NCI-H1105 (cell line): ENCODE data around the gene MARK2.
"Not testable (repeated sequence)": the region's sequence is repeated elsewhere in the genome, so short reads cannot be mapped to it uniquely, and the experiment has no call there.

Source experiments
- DNase-seq: peaks from one replicate; lab custom pipeline; 2025; lab: John Stamatoyannopoulos, UW

MARK2 gene

DNA sequence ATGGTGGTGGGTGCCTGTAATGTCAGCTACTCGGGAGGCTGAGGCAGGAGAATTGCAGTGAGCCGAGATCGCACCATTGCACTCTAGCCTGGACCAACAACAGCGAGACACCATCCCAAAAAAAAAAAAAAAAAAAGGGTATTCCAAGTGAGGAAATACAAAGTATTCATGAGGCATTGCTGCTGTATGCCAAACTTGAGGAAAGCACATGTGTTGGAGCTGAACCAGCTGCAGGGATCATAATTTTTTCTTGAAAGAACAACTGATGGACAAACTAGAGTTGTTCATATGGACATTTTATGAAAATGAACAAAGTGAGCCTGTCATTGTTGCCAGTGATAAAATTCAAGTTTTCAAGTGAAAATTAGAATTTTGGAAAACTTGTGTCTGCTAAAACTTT is 15.8 kb downstream of the MARK2 start:
- DNase-seq = no peak

DNA sequence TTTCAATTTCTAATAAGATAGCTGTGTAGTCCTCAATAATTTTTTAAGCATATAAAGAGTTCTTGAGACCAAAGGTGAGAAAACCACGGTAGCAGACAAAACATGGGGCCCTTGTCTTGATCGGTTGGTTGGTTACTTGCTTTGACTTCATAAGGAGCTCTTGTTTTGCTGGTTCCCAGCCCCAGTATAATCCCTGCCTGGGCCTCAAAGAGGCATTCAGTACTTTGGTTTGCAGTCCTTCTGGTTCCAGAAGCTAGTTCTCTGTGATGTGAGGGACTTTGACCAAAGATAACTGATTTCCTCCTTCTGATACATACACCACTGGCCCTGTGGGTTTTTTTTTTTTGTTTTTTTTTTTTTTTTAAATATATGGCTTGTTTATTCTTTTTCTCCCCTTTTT is 17.1 kb downstream of the MARK2 start:
- no peak for DNase-seq

DNA sequence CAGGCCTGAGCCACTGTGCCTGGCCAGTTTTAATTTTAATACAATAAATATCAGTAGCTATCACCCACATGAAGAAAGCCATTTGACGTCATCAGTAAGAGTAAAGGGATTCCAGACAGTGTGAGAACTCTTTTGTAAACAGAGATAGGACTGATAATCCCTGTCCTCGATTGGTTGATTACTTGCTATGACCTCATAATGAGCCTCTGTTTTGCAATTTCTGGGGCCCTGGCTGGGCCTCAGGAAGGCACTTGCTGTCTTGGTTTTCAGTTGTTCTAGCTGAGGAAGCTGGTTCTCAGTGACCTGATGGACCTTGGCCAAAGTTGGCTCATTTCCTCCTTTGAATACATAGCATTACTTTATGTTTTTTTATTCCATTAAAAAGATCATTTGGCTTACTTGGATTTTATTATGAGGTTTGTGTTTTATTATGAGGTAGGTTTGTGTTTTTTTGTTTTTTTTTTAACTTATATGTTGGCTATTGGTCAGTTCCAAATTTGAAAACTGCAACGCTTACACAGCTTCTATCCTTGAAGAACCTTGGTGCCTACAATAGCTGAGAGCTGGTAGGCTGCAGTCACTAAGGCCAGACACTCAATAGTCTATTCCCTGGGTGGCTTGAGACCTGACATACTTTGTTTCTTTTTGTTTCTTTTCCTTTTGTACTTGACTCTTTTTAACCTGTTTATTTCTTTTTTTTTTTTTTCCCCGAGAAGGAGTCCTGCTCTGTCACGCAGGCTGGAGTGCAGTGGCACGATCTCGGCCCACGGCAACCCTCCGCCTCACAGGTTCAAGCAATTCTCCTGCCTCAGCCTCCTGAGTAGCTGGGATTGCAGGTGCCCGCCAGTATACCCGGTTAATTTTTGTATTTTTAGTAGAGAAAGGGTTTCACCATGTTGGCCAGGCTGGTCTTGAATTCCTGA is 20.0 kb downstream of the MARK2 start:
- no peak for DNase-seq

DNA sequence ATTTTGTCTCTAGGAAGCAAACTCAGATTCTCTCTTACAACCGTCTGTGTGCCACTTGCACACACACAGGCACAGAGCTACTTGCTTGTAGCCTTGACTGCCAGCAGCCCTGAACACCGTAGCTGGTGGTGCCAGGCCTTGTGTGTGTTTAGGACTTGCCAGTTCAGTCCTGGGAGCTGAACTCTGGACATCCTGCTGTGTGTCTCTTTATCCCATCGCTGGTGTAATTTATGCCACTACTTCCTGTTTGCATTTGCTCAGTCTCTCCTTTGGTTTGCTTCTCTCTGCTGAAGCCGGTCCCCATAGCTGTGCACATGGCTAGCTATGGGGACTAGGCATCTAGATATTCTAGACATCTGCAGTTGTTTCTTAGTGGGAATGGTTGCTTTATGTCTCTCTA is 24.0 kb downstream of the MARK2 start:
- DNase-seq = no peak

DNA sequence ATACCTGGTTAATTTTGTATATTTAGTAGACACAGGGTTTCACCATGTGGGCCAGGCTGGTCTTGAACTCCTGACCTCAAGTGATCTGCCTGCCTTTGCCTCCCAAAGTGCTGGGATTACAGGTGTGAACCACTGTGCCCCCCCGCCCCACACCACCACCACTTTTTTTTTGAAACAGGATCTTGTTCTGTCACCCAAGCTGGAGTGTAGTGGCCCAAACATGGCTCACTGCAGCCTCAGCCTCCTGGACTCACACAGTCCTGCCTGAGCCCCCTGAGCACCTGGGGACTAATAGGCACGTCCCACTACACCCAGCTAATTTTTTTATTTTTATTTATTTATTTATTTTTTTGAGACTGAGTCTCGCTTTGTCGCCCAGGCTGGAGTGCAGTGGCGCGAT is 24.7 kb downstream of the MARK2 start:
- DNase-seq = not testable (repeated sequence)

DNA sequence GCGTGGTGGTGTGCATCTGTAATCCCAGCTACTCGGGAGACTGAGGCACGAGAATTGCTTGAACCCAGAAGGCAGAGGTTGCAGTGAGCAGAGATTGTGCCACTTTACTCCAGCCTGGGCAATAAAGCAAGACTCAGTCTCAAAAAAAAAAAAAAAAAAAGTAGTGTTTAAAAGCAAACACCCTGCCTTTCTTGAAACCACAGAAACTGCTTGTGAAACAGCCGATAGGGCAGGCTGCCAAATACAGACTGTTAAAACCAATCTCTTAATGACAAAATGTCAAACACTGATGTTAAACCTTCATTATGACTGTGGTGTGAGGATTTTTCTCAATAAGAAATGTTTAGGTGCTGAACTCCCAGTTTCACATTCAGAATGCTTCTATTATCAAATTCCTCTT is 27.3 kb downstream of the MARK2 start:
- no peak for DNase-seq

DNA sequence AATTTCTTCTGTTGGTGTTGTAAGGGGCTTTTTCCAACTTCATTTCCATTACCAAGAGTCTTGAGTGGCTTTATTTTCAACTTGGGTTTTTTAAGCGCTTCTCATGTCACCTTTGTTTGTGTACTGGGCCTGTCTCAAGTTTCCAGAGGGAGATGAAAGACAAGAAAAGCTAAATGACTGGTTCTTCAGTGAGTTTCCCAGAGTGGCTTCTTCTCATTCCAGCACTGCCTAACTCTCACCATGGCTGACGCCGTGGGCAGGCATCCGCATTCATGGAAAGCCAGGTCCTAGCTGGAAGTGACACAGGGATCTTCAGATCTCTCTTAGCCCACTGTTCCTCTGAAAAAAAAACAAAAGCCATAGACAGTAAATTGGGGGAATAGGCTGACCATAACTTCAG is 28.6 kb downstream of the MARK2 start:
- no peak for DNase-seq

DNA sequence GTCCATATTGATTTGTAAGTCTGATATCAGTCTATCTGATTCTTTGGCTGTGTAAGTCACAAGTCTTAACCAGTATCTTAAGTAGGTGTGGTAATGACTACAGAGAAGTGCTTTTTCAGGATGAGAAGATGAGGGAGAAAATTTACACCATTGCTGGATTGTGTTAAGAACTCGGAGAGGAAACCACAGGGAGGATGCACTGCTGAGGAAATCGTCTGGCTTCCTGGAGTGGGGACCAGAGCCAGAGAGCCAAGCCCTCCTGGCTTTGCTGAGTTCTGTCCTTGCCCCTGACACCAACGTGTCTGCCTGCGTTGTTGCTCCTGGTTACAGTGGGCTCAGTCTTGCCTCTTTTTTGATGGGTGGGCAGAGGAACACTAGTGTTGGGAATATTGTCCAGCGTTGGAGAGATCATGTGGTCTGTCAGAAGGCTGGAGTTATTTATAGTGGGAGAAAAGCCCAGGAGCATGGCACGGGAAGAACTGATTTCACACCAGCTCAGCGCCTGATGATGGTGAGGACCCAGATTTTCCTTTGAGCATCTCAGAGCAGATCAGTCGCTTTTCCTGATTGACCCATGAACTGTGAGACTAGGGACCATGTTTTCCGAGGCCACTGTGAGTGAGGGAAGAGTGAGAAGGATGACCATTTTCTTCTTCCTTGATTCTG is 29.6 kb downstream of the MARK2 start:
- DNase-seq = no peak

DNA sequence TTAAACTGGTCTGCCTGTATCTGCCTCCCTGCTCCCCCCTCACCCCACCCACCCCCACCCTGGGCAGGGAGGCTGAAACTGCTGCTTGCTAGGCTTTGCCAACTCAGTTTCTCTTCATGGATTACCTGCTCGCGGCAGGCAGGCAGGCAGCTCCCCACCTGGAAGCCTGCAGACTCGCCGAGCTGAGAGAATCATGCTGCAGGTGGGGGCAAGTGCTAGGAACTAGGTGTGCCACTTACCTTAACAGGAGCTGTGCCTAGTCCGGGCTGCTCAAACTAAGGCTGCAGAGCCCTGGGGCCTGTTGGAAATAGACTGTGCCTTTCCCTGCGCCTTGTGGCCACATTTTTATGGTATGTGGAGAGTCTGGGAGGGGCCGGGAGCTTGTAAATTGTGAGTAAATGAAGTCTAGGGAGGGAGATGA is 30.3 kb downstream of the MARK2 start:
- no peak for DNase-seq

DNA sequence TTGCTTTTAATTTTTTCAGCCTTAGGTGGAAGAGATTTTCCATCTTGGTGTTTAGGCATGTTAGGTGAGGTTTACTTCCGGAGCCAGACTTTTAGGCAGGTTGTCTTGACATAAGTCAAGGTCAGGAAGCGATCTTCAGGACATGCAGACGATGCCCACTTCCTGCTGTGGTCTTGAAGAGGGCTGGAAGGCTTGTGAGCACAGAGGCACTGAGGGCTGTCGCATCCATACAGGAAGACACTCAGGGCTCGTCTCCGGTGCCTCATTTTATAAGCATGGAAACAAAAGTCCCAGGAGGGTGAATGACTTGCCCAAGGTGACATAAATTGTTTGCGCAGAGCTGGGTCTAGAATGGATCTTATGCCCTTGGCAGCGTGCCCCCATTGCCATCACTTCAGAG is 30.8 kb downstream of the MARK2 start:
- no peak for DNase-seq

DNA sequence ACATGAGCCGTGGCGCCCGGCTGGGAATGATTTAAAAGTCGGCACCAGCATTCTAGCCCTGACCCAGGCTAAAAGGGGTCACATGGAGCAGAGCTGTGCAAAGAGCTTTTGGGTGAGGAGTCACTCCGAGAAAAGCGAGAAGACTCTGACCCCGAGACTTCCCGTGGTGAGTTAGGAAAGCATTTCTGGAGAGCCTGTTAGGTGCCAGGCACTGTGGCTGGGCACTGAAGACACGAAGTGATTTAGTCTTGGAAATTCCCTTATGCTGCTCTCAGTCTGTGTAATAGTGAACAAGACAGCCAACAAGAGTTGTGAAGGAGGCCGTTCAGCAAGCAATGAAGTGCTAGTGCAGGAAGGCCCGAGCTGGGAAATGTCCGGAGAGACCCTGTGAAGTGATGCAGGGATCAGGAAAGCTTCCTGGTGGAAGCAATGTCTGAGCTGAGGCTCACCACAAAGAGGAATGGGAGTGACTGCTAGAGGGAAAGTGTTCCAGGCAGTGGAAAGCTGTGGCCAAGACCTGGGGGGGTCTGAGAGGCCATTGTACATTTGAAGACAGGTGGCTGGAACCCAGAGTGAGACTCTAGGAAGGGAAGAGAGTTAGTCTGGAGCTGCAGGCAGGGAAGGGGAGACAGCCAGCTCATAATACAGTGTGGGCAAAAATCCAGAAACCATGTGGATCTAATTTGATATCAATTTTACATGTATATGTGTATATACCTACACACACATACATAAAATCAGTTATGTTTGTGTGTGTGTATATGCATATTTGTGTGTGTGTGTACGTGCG is 31.6 kb downstream of the MARK2 start:
- no peak for DNase-seq

DNA sequence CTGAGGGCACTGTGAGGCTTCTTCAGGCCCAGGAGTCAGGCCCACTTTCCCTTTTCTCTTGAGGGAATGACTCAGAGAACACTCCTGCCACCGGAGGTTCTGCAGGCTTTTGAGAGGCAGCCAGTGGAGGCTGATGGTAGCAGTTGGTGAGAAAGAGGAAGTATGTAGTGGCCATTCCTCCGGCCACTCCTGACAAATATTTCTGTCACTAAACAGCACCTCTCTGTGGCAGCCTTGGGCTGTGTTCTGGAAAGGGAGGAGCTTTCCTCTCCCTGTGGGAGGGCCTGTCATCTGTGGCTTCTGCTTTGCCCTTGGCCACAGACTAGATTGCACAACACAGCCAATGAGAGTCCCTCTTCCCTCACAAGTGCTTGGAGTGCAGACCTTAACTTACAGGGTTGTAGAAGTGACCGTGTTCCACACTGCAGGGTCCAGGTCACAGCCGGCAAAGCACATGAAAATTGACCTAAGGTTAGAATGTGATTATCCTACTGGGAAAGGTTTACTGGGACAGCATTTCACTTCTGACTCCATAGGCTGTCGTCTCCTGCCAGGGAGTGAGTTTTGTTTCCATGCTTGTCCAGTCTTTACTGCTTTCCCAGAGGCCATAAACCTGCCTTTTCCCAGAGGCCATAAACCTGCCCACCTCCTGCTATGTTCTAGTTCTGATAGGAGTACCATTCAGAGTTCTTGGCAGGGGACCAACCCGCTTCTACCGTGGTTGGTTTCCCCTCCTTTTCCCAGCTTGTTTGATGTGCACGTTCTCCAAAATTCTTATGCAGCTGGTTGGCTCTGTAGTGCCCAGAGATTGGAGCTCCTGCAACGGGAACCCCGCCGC is 33.3 kb downstream of the MARK2 start:
- DNase-seq = no peak

DNA sequence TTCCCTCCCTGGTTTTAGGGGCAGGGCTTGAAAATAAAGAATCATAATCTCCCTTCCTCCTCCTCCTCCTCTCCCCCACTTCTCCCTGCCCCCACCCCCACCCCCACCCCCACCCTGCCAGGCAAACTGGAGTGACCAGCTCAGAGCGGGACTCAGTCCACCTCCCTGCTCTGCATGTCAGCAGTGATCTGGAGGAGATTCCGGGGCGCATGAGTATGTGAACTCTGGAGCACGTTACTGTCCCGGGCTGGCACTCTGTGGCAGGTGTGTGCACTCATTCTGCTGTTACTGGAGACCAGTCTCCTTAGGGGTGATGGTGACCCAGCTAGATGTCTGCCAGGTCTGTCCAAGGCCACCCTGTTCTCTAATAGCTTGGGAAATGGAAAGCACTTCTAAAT is 33.9 kb downstream of the MARK2 start:
- no peak for DNase-seq

DNA sequence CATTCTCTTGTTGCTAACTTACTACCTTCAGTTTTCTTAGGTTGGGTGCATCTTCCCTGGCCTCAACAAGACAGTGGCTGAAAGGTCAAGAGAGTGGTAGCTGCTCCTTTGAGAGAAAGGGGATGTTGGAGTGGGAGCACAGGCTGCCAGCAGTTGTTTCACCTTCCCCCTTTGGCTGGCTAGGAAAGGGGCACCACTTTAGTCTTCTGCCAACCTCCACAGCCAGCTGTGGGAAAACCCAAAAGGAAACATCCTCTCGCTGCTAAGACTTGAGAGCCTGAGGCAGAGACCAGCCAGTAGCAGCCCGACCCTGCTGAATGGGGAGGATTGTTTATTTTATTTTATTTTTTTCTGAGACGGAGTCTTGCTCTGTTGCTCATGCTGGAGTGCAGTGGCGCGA is 34.4 kb downstream of the MARK2 start:
- DNase-seq = no peak

DNA sequence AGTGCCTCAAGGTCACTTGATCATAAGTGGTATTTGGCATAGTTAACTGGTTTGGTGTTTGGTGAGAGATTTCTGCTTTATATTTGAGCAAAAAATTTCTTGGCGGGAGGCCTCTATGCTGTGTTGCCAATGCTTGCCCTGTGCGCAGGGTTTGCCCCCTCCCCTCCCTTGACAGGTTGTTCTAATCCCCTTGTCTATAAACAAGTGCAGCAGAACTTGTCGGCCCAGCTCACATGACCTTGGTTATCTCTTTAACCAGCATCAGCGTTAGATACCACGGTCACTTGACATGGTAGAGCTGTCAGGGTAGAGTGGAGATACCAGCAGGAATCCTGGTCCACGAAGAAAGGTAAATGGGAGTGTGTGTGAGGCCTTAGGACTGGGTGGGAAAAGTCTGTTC is 35.6 kb downstream of the MARK2 start:
- no peak for DNase-seq

DNA sequence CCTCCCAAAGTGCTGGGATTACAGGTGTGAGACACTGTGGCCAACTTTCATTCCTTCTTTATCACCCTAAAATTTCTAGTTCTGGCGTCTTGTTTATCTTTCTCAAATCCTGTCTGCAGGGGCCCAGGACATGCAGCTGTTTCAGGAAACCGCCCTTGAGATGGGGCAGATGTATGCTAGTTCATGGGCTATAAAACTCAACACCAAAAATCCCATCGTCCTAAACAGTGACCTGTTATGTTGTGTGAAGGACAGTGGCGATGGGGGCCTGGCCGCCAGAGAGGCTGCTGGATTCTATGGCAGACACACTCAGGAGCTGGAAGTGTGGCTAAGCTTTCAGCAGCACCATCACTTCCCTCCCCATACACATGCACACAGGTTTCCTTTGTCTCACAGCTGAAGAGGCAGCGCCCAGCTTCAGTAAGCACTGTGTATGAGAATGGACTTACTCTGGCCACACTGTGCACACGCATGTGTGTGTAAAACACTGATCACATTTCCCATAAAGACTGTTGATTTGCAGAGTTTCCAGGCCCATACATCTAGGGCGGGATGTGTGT is 36.7 kb downstream of the MARK2 start:
- DNase-seq = no peak

DNA sequence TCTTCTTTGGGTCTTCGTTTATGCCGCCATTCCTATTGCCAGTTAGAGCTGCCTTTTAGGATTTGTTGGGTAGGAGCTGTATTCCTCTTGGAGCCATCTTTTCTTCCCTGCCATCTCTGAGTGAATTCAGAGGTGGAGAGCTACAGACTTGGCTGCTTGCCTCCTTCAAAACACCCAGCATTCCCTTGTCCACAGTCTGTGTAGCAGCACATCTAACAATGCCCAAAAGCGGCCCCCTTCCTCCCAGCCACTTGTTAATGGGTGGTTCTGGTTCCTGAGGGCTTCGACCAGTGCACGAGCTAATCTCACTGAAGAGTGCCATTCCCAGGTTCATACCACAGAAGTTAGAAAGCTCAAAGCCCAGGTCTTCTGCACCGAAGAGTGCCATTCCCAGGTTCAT is 37.7 kb downstream of the MARK2 start:
- no peak for DNase-seq

DNA sequence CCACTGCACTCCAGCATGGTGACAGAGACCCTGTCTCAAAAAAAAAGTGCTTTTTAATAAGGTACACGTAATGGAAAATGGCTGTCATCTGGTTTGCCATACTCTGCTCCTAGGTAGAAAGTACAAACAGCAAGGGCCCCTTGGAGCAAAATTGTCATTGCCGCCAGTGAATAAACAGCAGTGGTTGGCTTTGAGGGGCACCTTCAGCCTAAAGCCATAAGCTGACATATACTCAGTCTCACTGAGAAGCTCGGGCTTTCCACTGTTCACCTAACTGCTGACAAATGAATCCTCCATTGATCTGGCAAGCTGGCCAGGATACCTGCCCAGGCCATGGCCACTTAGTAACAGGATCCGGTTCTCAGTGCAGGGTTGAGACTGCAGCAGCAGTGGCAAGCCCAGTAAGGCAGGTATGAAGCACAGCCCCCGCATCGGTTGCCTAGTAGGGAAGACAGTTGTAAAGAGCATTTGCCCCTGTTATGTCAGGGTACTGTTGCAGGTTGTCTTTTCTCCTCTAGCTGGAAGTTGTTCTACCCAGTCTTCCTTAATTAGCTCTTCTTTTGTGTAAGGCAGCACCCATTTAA is 38.8 kb downstream of the MARK2 start:
- DNase-seq = no peak

DNA sequence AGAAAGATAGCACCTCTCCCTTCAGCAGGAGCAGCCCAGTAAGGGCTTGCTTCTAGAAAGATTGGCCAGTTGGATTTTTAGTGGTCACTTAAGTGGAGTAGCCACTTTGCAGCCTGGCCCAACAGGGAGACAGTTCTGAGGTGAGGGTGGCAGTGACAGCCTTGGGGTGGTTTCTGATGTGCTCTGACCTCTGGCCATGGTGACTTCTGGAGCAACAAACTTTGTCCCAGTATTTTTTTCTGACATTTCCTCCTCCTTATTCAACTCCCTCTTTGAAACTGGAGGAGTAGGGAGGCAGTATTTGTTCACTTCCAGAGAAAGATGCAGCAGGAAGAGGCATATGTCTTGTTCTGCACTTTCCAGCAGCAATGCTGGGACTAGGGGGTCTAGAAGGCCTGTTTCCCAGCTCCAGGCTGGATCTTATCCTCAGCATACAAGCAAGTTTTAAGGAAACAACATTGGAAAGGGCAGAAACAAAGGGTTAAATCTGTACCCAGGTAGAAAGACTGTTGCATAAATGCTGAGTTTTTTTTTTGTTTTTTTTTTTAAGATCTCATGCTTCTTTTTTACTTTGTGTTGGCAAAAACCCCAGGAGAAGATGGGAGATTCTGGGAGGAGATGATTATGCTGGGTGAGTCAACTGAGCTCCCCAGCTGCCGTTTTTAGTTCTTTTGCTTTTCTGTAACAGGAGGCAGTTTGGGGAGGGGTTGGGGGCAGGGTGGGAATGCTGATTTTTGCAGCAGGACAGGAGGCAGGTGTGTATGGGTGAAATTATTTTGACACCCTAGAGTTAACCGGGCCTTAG is 40.9 kb downstream of the MARK2 start:
- no peak for DNase-seq

DNA sequence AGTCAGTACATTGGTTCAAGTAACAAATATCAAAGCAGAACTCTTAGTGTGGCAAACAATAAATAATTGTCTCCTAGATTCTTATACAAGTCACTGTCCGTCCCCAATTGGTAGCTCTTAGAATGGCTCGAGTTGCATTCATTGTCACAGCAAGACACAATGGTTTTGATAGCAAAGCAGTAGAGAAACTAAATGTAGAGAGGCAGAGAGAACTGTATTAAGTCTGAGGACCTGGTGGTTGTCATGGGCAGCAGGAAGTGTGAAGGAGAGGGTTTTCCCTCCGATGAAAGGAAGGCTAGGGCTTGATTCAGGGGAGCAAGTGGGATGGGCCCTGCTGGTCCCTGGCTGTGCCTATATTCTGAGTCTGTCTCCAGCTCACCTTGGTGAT is 41.5 kb downstream of the MARK2 start:
- no peak for DNase-seq
